ENCODE measurements around the gene S100A14.

S100A14 gene

GRCh38 chr1:153636312-153636711 lies 20.2 kb upstream of the S100A14 start:
- DNase-seq, result no peak

GRCh38 chr1:153635872-153636271 lies 19.7 kb upstream of the S100A14 start:
- DNase-seq, result no peak

GRCh38 chr1:153633754-153634665 lies 17.9 kb upstream of the S100A14 start, which contains the start of gene CHTOP:
TSS of gene CHTOP (plus strand) at chr1:153634066. CDS start at chr1:153636589, 2,523 bp downstream.
- DNase-seq, result peak; percentile 99

GRCh38 chr1:153633161-153633753 lies 17.1 kb upstream of the S100A14 start:
- DNase-seq, result no peak

- DNase-seq, result peak; percentile 24
Measured at GRCh38 chr1:153631047-153632022, 15.2 kb upstream of the S100A14 start.

GRCh38 chr1:153630384-153630783 lies 14.3 kb upstream of the S100A14 start:
- no peak for DNase-seq

- no peak for DNase-seq
Measured at GRCh38 chr1:153629971-153630370, 13.8 kb upstream of the S100A14 start.

GRCh38 chr1:153629343-153629665 lies 13.2 kb upstream of the S100A14 start:
- DNase-seq, result no peak

GRCh38 chr1:153628638-153629342 lies 12.7 kb upstream of the S100A14 start:
- no peak for DNase-seq

- no peak for DNase-seq
Measured at GRCh38 chr1:153627715-153628626, 11.8 kb upstream of the S100A14 start, which contains the start of gene S100A1. TSS of gene S100A1 (plus strand) at chr1:153628434. CDS start at chr1:153630522, 2,088 bp downstream.

GRCh38 chr1:153626904-153627714 lies 11.0 kb upstream of the S100A14 start, which contains the start of gene S100A13:
TSS of gene S100A13 (minus strand) at chr1:153627505. CDS start at chr1:153626472, 1,033 bp downstream.
- DNase-seq, result peak; percentile 25

GRCh38 chr1:153626477-153626903 lies 10.4 kb upstream of the S100A14 start:
- DNase-seq, result no peak

GRCh38 chr1:153624965-153625611 lies 9.0 kb upstream of the S100A14 start:
- DNase-seq, result no peak

GRCh38 chr1:153623101-153623500 lies 7.0 kb upstream of the S100A14 start:
- no peak for DNase-seq

GRCh38 chr1:153619171-153619570 lies 3.0 kb upstream of the S100A14 start:
- no peak for DNase-seq

- DNase-seq, result no peak
Measured at GRCh38 chr1:153617663-153618062, 1.5 kb upstream of the S100A14 start.

GRCh38 chr1:153616917-153617311 lies 789 bp upstream of the S100A14 start:
- DNase-seq, result no peak

GRCh38 chr1:153615406-153615805 lies 719 bp downstream of the S100A14 start:
- DNase-seq, result no peak

GRCh38 chr1:153614906-153615305 lies 1.2 kb downstream of the S100A14 start:
- DNase-seq, result no peak

Data from activated CD4-positive, alpha-beta T cell treated with anti-CD3 and anti-CD28 coated beads for 48 hours (primary cell).